Dermis blood vessel endothelial cell (primary cell): Measurements from ENCODE around the gene DSTYK. TPM values are rescaled to one million over a fixed set of nuclear protein-coding genes. Genes with fewer than 3 reads are reported as not detected.

ENCODE experiments used
- DNase-seq: peaks from one replicate; pipeline ENCODE4 v3.0.0; 2010
- total RNA-seq: library from RNA; depleted of rRNA; stranded (reverse); fragments of >200 nt; gene quantifications from 2 replicates; pipeline ENCODE4 v1.2.3, GENCODE V29; 2014

Gene DSTYK
- total RNA-seq, 1 donor from 2014 or later: 15.1 TPM

- peak; percentile 99 for DNase-seq
These were observed 89.6 kb downstream of the DSTYK start, which contains the start of gene RBBP5 for GRCh38 chr1:205121660-205122488. RBBP5 (minus strand) TSS chr1:205121978; CDS start chr1:205121873, 105 bp downstream.

- no peak for DNase-seq
These were observed 92.8 kb downstream of the DSTYK start for GRCh38 chr1:205118752-205119151.

DNA sequence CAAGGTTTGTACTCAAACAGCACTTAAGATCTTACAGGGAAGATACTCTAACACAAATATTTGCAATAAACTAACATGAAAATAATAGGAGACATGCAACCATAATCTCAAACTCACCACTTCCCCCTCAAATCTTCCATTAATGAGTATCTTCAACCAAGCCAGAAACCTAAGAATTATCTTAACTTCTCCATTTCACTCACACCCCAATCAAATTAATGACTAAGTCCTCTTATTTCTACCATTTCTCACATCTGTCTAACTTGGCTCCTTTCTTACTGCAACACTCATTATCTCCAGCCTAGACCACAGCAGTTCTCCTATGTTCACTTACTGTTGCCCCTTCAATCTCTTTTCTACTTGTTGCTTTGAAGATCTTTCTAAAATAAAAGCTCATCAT, 100.1 kb downstream of the DSTYK start:
- no peak for DNase-seq

GRCh38 chr1:205109711-205110110, 101.8 kb downstream of the DSTYK start:
- no peak for DNase-seq

GRCh38 chr1:205109269-205109668, 102.2 kb downstream of the DSTYK start:
- no peak for DNase-seq

- no peak for DNase-seq
These were observed 103.0 kb downstream of the DSTYK start for GRCh38 chr1:205108464-205108863.

- no peak for DNase-seq
These were observed 104.2 kb downstream of the DSTYK start for GRCh38 chr1:205107327-205107726.

- no peak for DNase-seq
These were observed 109.1 kb downstream of the DSTYK start for GRCh38 chr1:205102404-205102803.

DNA sequence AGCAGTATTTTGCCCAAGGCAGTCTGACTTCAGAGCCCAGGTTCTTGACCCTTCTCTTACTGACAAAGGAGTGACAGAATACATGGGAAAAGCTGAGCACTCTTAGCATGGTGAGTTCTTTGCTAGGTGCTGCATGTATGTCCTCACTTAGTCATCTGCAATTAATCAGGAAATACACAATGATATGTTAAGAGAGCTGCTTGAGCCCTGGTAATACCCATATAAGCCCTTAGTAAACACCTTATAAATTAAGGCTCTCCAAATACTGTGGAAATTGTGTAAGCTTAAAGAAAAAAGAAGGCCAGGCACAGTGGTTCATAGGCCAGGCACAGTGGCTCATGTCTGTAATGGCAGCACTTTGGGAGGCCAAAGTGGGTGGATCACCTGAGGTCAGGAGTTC, 113.3 kb downstream of the DSTYK start:
- DNase-seq: no peak

- no peak for DNase-seq
These were observed 116.1 kb downstream of the DSTYK start for GRCh38 chr1:205095422-205095821.

Other genes with a start within 250 kb of the DSTYK start
- not detected in 2 replicates for gene CNTN2, start 168.5 kb downstream of the DSTYK start, total RNA-seq
- 1.2 TPM in 2 replicates for gene TMEM81, start 127.2 kb downstream of the DSTYK start, total RNA-seq
- gene RBBP5, start 89.7 kb downstream of the DSTYK start, total RNA-seq: 23.6 and 24.5 TPM in 2 replicates
- 1.7 and 1.9 TPM in 2 replicates for gene TMCC2, start 16.2 kb upstream of the DSTYK start, total RNA-seq
- gene NUAK2, start 110.0 kb upstream of the DSTYK start, total RNA-seq: 4.6 and 5.0 TPM in 2 replicates
- gene KLHDC8A, start 145.2 kb upstream of the DSTYK start, total RNA-seq: not detected in 2 replicates
- gene LEMD1, start 210.4 kb upstream of the DSTYK start, total RNA-seq: not detected in 2 replicates
- gene BLACAT1, start 244.3 kb upstream of the DSTYK start, total RNA-seq: 0.19 TPM in 1 of 2 replicates, not detected in the other